GM11168 (cell line): ENCODE results near the gene HOXC11.

Experiments used
- in situ Hi-C: fragments of 300-500 bp; cut with MboI; formaldehyde crosslinking; loops from one replicate; pipeline ENCODE4 v1.12.0; 2022; ENCODE audit warnings: low sequenced_read_pairs; ENCODE audit not compliant: unreplicated experiment

Gene HOXC11

GRCh38 chr12:53956251-53956887 lies 16.6 kb upstream of the HOXC11 start:
- in situ Hi-C loops, result no loop called here

GRCh38 chr12:53956914-53957536 lies 15.9 kb upstream of the HOXC11 start:
- in situ Hi-C loops, result no loop called here

- in situ Hi-C loops, result no loop called here
Measured at GRCh38 chr12:53958128-53958527, 14.8 kb upstream of the HOXC11 start.

- in situ Hi-C loops, result no loop called here
Measured at GRCh38 chr12:53959314-53959713, 13.6 kb upstream of the HOXC11 start.

- in situ Hi-C loops, result no loop called here
Measured at GRCh38 chr12:53960187-53961024, 12.5 kb upstream of the HOXC11 start.

- in situ Hi-C loops, result no loop called here
Measured at GRCh38 chr12:53961025-53961761, 11.7 kb upstream of the HOXC11 start.

GRCh38 chr12:53963005-53963404 lies 9.9 kb upstream of the HOXC11 start:
- in situ Hi-C loops, result no loop called here

GRCh38 chr12:53963434-53964314 lies 9.3 kb upstream of the HOXC11 start:
- in situ Hi-C loops, result no loop called here

- in situ Hi-C loops, result no loop called here
Measured at GRCh38 chr12:53964315-53964713, 8.6 kb upstream of the HOXC11 start.

- in situ Hi-C loops, result no loop called here
Measured at GRCh38 chr12:53965281-53966084, 7.4 kb upstream of the HOXC11 start.

GRCh38 chr12:53966085-53966384 lies 6.9 kb upstream of the HOXC11 start:
- in situ Hi-C loops, result no loop called here

- in situ Hi-C loops, result no loop called here
Measured at GRCh38 chr12:53966385-53967133, 6.4 kb upstream of the HOXC11 start.

- in situ Hi-C loops, result no loop called here
Measured at GRCh38 chr12:53967421-53967925, 5.5 kb upstream of the HOXC11 start.

GRCh38 chr12:53968214-53969127 lies 4.5 kb upstream of the HOXC11 start:
- in situ Hi-C loops, result no loop called here

- in situ Hi-C loops, result no loop called here
Measured at GRCh38 chr12:53969588-53970259, 3.2 kb upstream of the HOXC11 start.

GRCh38 chr12:53970451-53970850 lies 2.5 kb upstream of the HOXC11 start:
- in situ Hi-C loops, result no loop called here

- in situ Hi-C loops, result no loop called here
Measured at GRCh38 chr12:53971129-53971528, 1.8 kb upstream of the HOXC11 start.
